GM21723 (cell line): ENCODE measurements around the gene RGL3.
"Not testable (repeated sequence)": the region's sequence is repeated elsewhere in the genome, so short reads cannot be mapped to it uniquely, and the experiment has no call there.

Experiments
- ATAC-seq: cut with Tn5 transposase; IDR thresholded peaks from one replicate; pipeline ENCODE4 v1.9.1; 2021; ENCODE audit warnings: mild to moderate bottlenecking, moderate library complexity; ENCODE audit not compliant: unreplicated experiment

RGL3 gene

GRCh38 chr19:11421371-11422098 lies 2.4 kb upstream of the RGL3 start:
- peak; percentile 48 for ATAC-seq

GRCh38 chr19:11420429-11421370 lies 1.6 kb upstream of the RGL3 start:
- no peak for ATAC-seq

- ATAC-seq, result no peak
These were observed 993 bp downstream of the RGL3 start for GRCh38 chr19:11418094-11418548.

GRCh38 chr19:11416346-11417052 lies 2.6 kb downstream of the RGL3 start:
- no peak for ATAC-seq

GRCh38 chr19:11414544-11414943 lies 4.6 kb downstream of the RGL3 start:
- no peak for ATAC-seq

- no peak for ATAC-seq
These were observed 8.4 kb downstream of the RGL3 start for GRCh38 chr19:11410682-11411081.

- ATAC-seq, result no peak
These were observed 10.5 kb downstream of the RGL3 start for GRCh38 chr19:11408591-11408990.

- ATAC-seq, result not testable (repeated sequence)
These were observed 12.3 kb downstream of the RGL3 start for GRCh38 chr19:11406703-11407236.

GRCh38 chr19:11405846-11406643 lies 13.1 kb downstream of the RGL3 start:
- ATAC-seq, result no peak

GRCh38 chr19:11404588-11405222 lies 14.4 kb downstream of the RGL3 start:
- ATAC-seq, result no peak

GRCh38 chr19:11401808-11402543 lies 17.1 kb downstream of the RGL3 start:
- no peak for ATAC-seq

GRCh38 chr19:11400798-11401197 lies 18.3 kb downstream of the RGL3 start:
- ATAC-seq, result no peak

- ATAC-seq, result no peak
These were observed 19.4 kb downstream of the RGL3 start for GRCh38 chr19:11399667-11400066.

- ATAC-seq, result no peak
These were observed 22.0 kb downstream of the RGL3 start for GRCh38 chr19:11397089-11397610.

GRCh38 chr19:11390933-11391680 lies 28.0 kb downstream of the RGL3 start:
- no peak for ATAC-seq

GRCh38 chr19:11390359-11390758 lies 28.8 kb downstream of the RGL3 start:
- ATAC-seq, result no peak

GRCh38 chr19:11387162-11388034 lies 31.7 kb downstream of the RGL3 start:
- ATAC-seq, result no peak
